Measurements from ENCODE around the gene HIPK2. TPM values are rescaled to one million over a fixed set of nuclear protein-coding genes. Genes with fewer than 3 reads are reported as not detected.

Gene HIPK2
- total RNA-seq, 4 donors from 2014 or later: 13.6 to 21.8 (median 18.2) TPM

GRCh38 chr7:139775829-139776266, 1.9 kb downstream of the HIPK2 start:
- H3K27ac ChIP-seq: peak overlapping the region; percentile 92
- 2% methylated on average over 11 of the region's 11 CpGs for WGBS
- no peaks in the 10 kb centered on the region for H3K36me3 ChIP-seq
- H3K4me3 ChIP-seq: peak overlapping the region; percentile 84
- no peaks in the 10 kb centered on the region for H3K9me3 ChIP-seq
- DNase-seq (ENCODE audit: low spot score in 2 of 2): peak in 1 of 2 donors; percentile 83
- no peaks in the 10 kb centered on the region for H3K27me3 ChIP-seq
- peaks cover 30% of the 10 kb centered on the region for H3K4me1 ChIP-seq
- TF ChIP-seq CTCF (IDR thresholded peaks at IDR 0.05): peak; percentile 52
- TF ChIP-seq POLR2AphosphoS5 (IDR thresholded peaks at IDR 0.05): peak in 1 of 3 donors; percentile 14
- no peak for TF ChIP-seq POLR2A (IDR thresholded peaks at IDR 0.05)
- TF ChIP-seq EP300 (IDR thresholded peaks at IDR 0.05): no peak

DNA sequence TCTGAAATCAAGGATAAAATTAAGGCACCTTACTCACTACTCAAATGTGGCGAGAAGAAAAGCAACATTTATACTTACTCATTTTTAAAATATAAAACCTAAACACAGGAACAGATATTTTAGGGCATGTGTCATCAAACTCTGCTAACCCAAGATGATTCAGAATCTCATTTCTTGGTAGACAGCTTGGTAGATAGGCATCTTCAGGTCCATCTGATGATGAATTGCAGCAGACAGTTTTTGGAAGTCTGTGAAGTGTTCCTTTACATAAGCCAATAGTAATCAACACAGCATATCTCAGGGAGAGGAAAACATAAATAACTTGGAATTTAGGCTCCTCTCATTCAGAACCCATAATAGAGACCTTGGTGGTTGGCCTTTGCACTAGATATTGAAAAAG, 3.4 kb downstream of the HIPK2 start:
- H3K27ac ChIP-seq: no peak overlapping the region
- no peaks in the 10 kb centered on the region for H3K27me3 ChIP-seq
- H3K4me3 ChIP-seq: no peak overlapping the region
- DNase-seq (ENCODE audit: low spot score in 2 of 2): no peak
- TF ChIP-seq CTCF (IDR thresholded peaks at IDR 0.05): no peak
- TF ChIP-seq POLR2AphosphoS5 (IDR thresholded peaks at IDR 0.05): no peak
- TF ChIP-seq POLR2A (IDR thresholded peaks at IDR 0.05): no peak
- TF ChIP-seq EP300 (IDR thresholded peaks at IDR 0.05): no peak
- WGBS: 81% methylated on average over 1 of the region's 1 CpG
- H3K36me3 ChIP-seq: no peaks in the 10 kb centered on the region
- H3K4me1 ChIP-seq: peaks cover 31% of the 10 kb centered on the region
- no peaks in the 10 kb centered on the region for H3K9me3 ChIP-seq

DNA sequence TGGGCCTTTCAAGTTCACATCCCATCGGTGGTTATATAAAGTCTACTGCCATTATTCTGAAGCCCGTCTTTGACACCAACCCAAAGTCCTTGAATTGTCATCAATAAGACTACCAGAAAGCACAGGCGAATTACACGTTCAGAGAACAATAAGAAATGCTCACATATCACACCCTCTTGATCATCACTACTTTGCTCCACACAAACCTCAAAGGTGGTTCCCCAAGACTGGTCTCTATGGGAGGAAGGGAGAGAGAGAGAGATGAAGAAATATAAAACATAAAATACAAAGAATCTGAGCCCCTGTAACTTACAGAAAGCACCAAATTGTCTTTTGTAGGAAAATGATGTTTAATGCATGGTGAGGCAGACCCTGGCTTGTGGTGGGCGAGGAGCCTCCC, 4.4 kb downstream of the HIPK2 start:
- Histone ChIP-seq H3K4me1 (peaks cover 22% of the 10 kb centered on the region), H3K9me3 (no peaks in the 10 kb centered on the region), H3K27me3 (no peaks in the 10 kb centered on the region), H3K27ac (no peak overlapping the region), H3K36me3 (no peaks in the 10 kb centered on the region), H3K4me3 (no peak overlapping the region)
- no peak for DNase-seq (ENCODE audit: low spot score in 2 of 2)
- TF ChIP-seq CTCF (IDR thresholded peaks at IDR 0.05): no peak
- TF ChIP-seq POLR2AphosphoS5 (IDR thresholded peaks at IDR 0.05): no peak
- TF ChIP-seq EP300 (IDR thresholded peaks at IDR 0.05): no peak
- no peak for TF ChIP-seq POLR2A (IDR thresholded peaks at IDR 0.05)
- 93% methylated on average over 5 of the region's 5 CpGs for WGBS

- Histone ChIP-seq H3K36me3 (no peaks in the 10 kb centered on the region), H3K9me3 (no peaks in the 10 kb centered on the region), H3K4me3 (no peak overlapping the region), H3K4me1 (peaks cover 20% of the 10 kb centered on the region), H3K27ac (no peak overlapping the region), H3K27me3 (no peaks in the 10 kb centered on the region)
- DNase-seq (ENCODE audit: low spot score in 2 of 2): no peak
- TF ChIP-seq POLR2AphosphoS5 (IDR thresholded peaks at IDR 0.05): no peak
- no peak for TF ChIP-seq EP300 (IDR thresholded peaks at IDR 0.05)
- TF ChIP-seq POLR2A (IDR thresholded peaks at IDR 0.05): no peak
- no peak for TF ChIP-seq CTCF (IDR thresholded peaks at IDR 0.05)
- 92% methylated on average over 6 of the region's 6 CpGs for WGBS
These were observed 4.9 kb downstream of the HIPK2 start for GRCh38 chr7:139772873-139773272.

GRCh38 chr7:139772115-139772514, 5.7 kb downstream of the HIPK2 start:
- H3K4me1 ChIP-seq: peaks cover 22% of the 10 kb centered on the region
- TF ChIP-seq EP300 (IDR thresholded peaks at IDR 0.05): no peak
- TF ChIP-seq POLR2AphosphoS5 (IDR thresholded peaks at IDR 0.05): no peak
- TF ChIP-seq POLR2A (IDR thresholded peaks at IDR 0.05): no peak
- TF ChIP-seq CTCF (IDR thresholded peaks at IDR 0.05): no peak
- no peaks in the 10 kb centered on the region for H3K36me3 ChIP-seq
- H3K27me3 ChIP-seq: no peaks in the 10 kb centered on the region
- H3K27ac ChIP-seq: no peak overlapping the region
- H3K4me3 ChIP-seq: no peak overlapping the region
- no peak for DNase-seq (ENCODE audit: low spot score in 2 of 2)
- WGBS: 90% methylated on average over 7 of the region's 7 CpGs
- H3K9me3 ChIP-seq: no peaks in the 10 kb centered on the region
